Naive thymus-derived CD4-positive, alpha-beta T cell (primary cell): ENCODE measurements around the gene NEIL3. TPM values are rescaled to one million over a fixed set of nuclear protein-coding genes. Genes with fewer than 3 reads are reported as not detected.

Experiments
- ATAC-seq: fragments of 150-1000 bp; cut with Tn5 transposase; 2 replicates; pipeline ENCODE4 v1.10.0; 2021; ENCODE audit warnings: mild to moderate bottlenecking, moderate library complexity
- CTCF ChIA-PET: fragments of 350-600 bp; sonication (Branson Sonifier 250); formaldehyde crosslinking; loops from one replicate; lab custom pipeline; 2021; ENCODE audit warnings: antibody characterized with exemption; lab: Charles Lee
- POLR2A ChIA-PET: fragments of 350-600 bp; sonication (Branson Sonifier 250); formaldehyde crosslinking; loops from one replicate; lab custom pipeline; 2021; ENCODE audit warnings: antibody characterized with exemption, inconsistent platforms; lab: Charles Lee
- DNase-seq, 9 donors: peaks; one replicate each; pipeline versions ENCODE4 v3.0.0 to v3.0.0-alpha.2; 2020 to 2022; ENCODE audit warnings: mixed read lengths in 1 of 9
- H3K27ac ChIP-seq: one replicate; pipeline ENCODE4 v1.7.0; 2013; ENCODE audit warnings: mild to moderate bottlenecking, low read depth, low read length, moderate library complexity
- H3K27me3 ChIP-seq, 2 donors: one replicate each; pipeline ENCODE4 v1.7.0; 2013; ENCODE audit warnings: low read length in 2 of 2, mild to moderate bottlenecking in 2 of 2, moderate library complexity in 2 of 2; ENCODE audit not compliant: control insufficient read depth in 2 of 2, insufficient read depth in 2 of 2
- H3K36me3 ChIP-seq, 3 experiments: 1 replicate in 2 of 3; 2 replicates in 1 of 3; pipeline ENCODE4 v1.7.0; 2013; ENCODE audit warnings: low read length in 3 of 3, mild to moderate bottlenecking in 3 of 3, moderate library complexity in 1 of 3; ENCODE audit not compliant: insufficient read depth in 3 of 3, control insufficient read depth in 2 of 3
- H3K4me1 ChIP-seq, 2 donors: one replicate each; pipeline ENCODE4 v1.7.0; 2013; ENCODE audit warnings: low read length in 2 of 2, mild to moderate bottlenecking in 2 of 2, moderate library complexity in 1 of 2; ENCODE audit not compliant: control insufficient read depth in 2 of 2, insufficient read depth in 2 of 2
- H3K4me3 ChIP-seq: 2 replicates; pipeline ENCODE4 v1.7.0; 2013; ENCODE audit warnings: mild to moderate bottlenecking, low read length
- H3K9me3 ChIP-seq, 3 experiments: 1 replicate in 2 of 3; 2 replicates in 1 of 3; pipeline ENCODE4 v1.7.0; 2013; ENCODE audit warnings: low read length in 3 of 3; ENCODE audit not compliant: control insufficient read depth in 2 of 3
- H3K27ac Mint-ChIP-seq, 9 donors: one replicate each; pipeline ENCODE4 v1.8.0; 2020 to 2022; ENCODE audit warnings: mixed read lengths in 9 of 9, mild to moderate bottlenecking in 8 of 9, moderate library complexity in 5 of 9, inconsistent platforms in 2 of 9
- H3K27me3 Mint-ChIP-seq, 5 donors: one replicate each; pipeline ENCODE4 v1.8.0; 2021 to 2022; ENCODE audit warnings: mixed read lengths in 5 of 5, mild to moderate bottlenecking in 1 of 5
- H3K36me3 Mint-ChIP-seq, 5 donors: one replicate each; pipeline ENCODE4 v1.8.0; 2020 to 2022; ENCODE audit warnings: mixed read lengths in 5 of 5, mild to moderate bottlenecking in 3 of 5, inconsistent platforms in 1 of 5
- H3K4me1 Mint-ChIP-seq, 7 donors: one replicate each; pipeline ENCODE4 v1.8.0; 2020 to 2022; ENCODE audit warnings: mixed read lengths in 7 of 7, mild to moderate bottlenecking in 3 of 7, inconsistent platforms in 1 of 7
- H3K4me3 Mint-ChIP-seq, 10 donors: one replicate each; pipeline ENCODE4 v1.8.0; 2020 to 2022; ENCODE audit warnings: mild to moderate bottlenecking in 10 of 10, mixed read lengths in 10 of 10, moderate library complexity in 6 of 10, inconsistent platforms in 2 of 10
- H3K9me3 Mint-ChIP-seq, 11 donors: one replicate each; pipeline ENCODE4 v1.8.0; 2020 to 2022; ENCODE audit warnings: mixed read lengths in 11 of 11, mild to moderate bottlenecking in 4 of 11, inconsistent platforms in 1 of 11, moderate library complexity in 1 of 11
- intact Hi-C, 2 donors: fragments of 100-400 bp; cut with micrococcal nuclease; formaldehyde crosslinking; loops; one replicate each; pipeline ENCODE4 v1.15.1; 2023
- polyA plus RNA-seq, 2 donors: library from polyadenylated mRNA; unstranded; fragments of 300-500 nt; fragmentation: Illumina TruSeq; gene quantifications; one replicate each; pipeline ENCODE4 v1.2.3, GENCODE V29; 2021
- total RNA-seq, 6 experiments: library from RNA in 5 of 6; stranded (reverse) in 5 of 6; gene quantifications; 1 replicate in 5 of 6; 2 replicates in 1 of 6; pipeline ENCODE4 v1.2.3 and lab custom pipeline; 2021 to 2026

The NEIL3 gene
- total and polyA plus RNA-seq, 7 experiments from 2014 or later, result 0.37 to 24.7 (median 2.4) TPM; not detected in 4

- Histone ChIP-seq H3K36me3 (no peaks in the 10 kb centered on the region), H3K4me1 (peaks cover 0 to 18% of the 10 kb centered on the region in 2 donors), H3K27me3 (no peaks in the 10 kb centered on the region), H3K4me3 (no peak overlapping the region), H3K9me3 (no peaks in the 10 kb centered on the region), H3K27ac (no peak overlapping the region)
- Mint-ChIP-seq H3K27ac (peak overlapping the region in 1 of 9 donors; percentile 40), H3K4me3 (peak overlapping the region in 1 of 10 donors; percentile 10), H3K27me3 (no peaks in the 10 kb centered on the region), H3K9me3 (peaks cover 0 to 4% (median 0%) of the 10 kb centered on the region in 11 donors), H3K4me1 (peaks cover 0 to 76% (median 24%) of the 10 kb centered on the region in 7 donors), H3K36me3 (peaks cover 0 to 42% (median 0%) of the 10 kb centered on the region in 5 donors)
- ChIA-PET CTCF (interaction anchor here (0.6 to 1.2 kb wide), 3 partner anchors 9 to 17 kb away, joined by 3 read pairs; no protein-coding TSS in a partner anchor), POLR2A (no interaction called here)
- intact Hi-C loops, result no loop called here
- ATAC-seq (no peak), DNase-seq (no peak)
Observed at GRCh38 chr4:177322266-177322665, 12.6 kb downstream of the NEIL3 start.

- no peak for ATAC-seq
- H3K36me3 Mint-ChIP-seq, result peaks cover 0 to 46% (median 0%) of the 10 kb centered on the region in 5 donors
- H3K4me1 ChIP-seq, result peaks cover 0 to 18% of the 10 kb centered on the region in 2 donors
- H3K27ac Mint-ChIP-seq, result peak overlapping the region in 1 of 9 donors; percentile 50
- no peaks in the 10 kb centered on the region for H3K36me3 ChIP-seq
- intact Hi-C loops, result no loop called here
- H3K4me3 ChIP-seq, result no peak overlapping the region
- no peak for DNase-seq
- CTCF ChIA-PET, result interaction anchor here (0.6 to 1.2 kb wide), 3 partner anchors 9 to 16 kb away, joined by 3 read pairs; no protein-coding TSS in a partner anchor
- H3K9me3 ChIP-seq, result no peaks in the 10 kb centered on the region
- peaks cover 0 to 75% (median 23%) of the 10 kb centered on the region in 7 donors for H3K4me1 Mint-ChIP-seq
- no peaks in the 10 kb centered on the region for H3K27me3 Mint-ChIP-seq
- no peak overlapping the region for H3K27ac ChIP-seq
- peak overlapping the region in 1 of 10 donors; percentile 38 for H3K4me3 Mint-ChIP-seq
- peaks cover 0 to 4% (median 0%) of the 10 kb centered on the region in 11 donors for H3K9me3 Mint-ChIP-seq
- POLR2A ChIA-PET, result no interaction called here
- H3K27me3 ChIP-seq, result no peaks in the 10 kb centered on the region
Observed at GRCh38 chr4:177322881-177323280, 13.2 kb downstream of the NEIL3 start.

- Mint-ChIP-seq H3K9me3 (peaks cover 0 to 4% (median 0%) of the 10 kb centered on the region in 11 donors), H3K36me3 (peaks cover 0 to 51% (median 0%) of the 10 kb centered on the region in 5 donors), H3K27me3 (no peaks in the 10 kb centered on the region), H3K4me3 (peak overlapping the region in 1 of 10 donors; percentile 38), H3K4me1 (peaks cover 0 to 74% (median 22%) of the 10 kb centered on the region in 7 donors), H3K27ac (peak overlapping the region in 1 of 9 donors; percentile 50)
- ChIA-PET POLR2A (no interaction called here), CTCF (interaction anchor here (1.2 kb wide), 1 partner anchor 16 kb away, joined by 3 read pairs; no protein-coding TSS in a partner anchor)
- Histone ChIP-seq H3K27ac (no peak overlapping the region), H3K9me3 (no peaks in the 10 kb centered on the region), H3K4me1 (peaks cover 0 to 18% of the 10 kb centered on the region in 2 donors), H3K4me3 (no peak overlapping the region), H3K36me3 (no peaks in the 10 kb centered on the region), H3K27me3 (no peaks in the 10 kb centered on the region)
- DNase-seq (no peak), ATAC-seq (no peak)
- intact Hi-C loops, result no loop called here
Observed at GRCh38 chr4:177323416-177323815, 13.7 kb downstream of the NEIL3 start.

GRCh38 chr4:177332119-177332518, 22.4 kb downstream of the NEIL3 start:
- Mint-ChIP-seq H3K27me3 (no peaks in the 10 kb centered on the region), H3K36me3 (peaks cover 0 to 45% (median 9%) of the 10 kb centered on the region in 5 donors), H3K4me3 (no peak overlapping the region), H3K27ac (peak overlapping the region in 2 of 9 donors; percentile 48 to 62), H3K9me3 (peaks cover 0 to 24% (median 8%) of the 10 kb centered on the region in 11 donors), H3K4me1 (peaks cover 0 to 47% (median 0%) of the 10 kb centered on the region in 7 donors)
- intact Hi-C loops, result no loop called here
- H3K27ac ChIP-seq, result no peak overlapping the region
- CTCF ChIA-PET, result no interaction called here
- H3K4me1 ChIP-seq, result no peaks in the 10 kb centered on the region
- H3K4me3 ChIP-seq, result no peak overlapping the region
- no peaks in the 10 kb centered on the region for H3K36me3 ChIP-seq
- DNase-seq (no peak), ATAC-seq (no peak)
- no peaks in the 10 kb centered on the region for H3K27me3 ChIP-seq
- POLR2A ChIA-PET, result interaction anchor here (0.7 kb wide), 1 partner anchor 47 kb away, joined by 4 read pairs; no protein-coding TSS in a partner anchor
- no peaks in the 10 kb centered on the region for H3K9me3 ChIP-seq

GRCh38 chr4:177339477-177340374, 30.1 kb downstream of the NEIL3 start:
- Histone ChIP-seq H3K27ac (no peak overlapping the region), H3K4me3 (no peak overlapping the region), H3K36me3 (no peaks in the 10 kb centered on the region), H3K9me3 (no peaks in the 10 kb centered on the region), H3K4me1 (no peaks in the 10 kb centered on the region), H3K27me3 (no peaks in the 10 kb centered on the region)
- no peaks in the 10 kb centered on the region for H3K27me3 Mint-ChIP-seq
- peak in 6 of 9 donors; percentile 5 to 46 (median 32) for DNase-seq
- peaks cover 0 to 8% (median 0%) of the 10 kb centered on the region in 5 donors for H3K36me3 Mint-ChIP-seq
- peaks cover 0 to 22% (median 0%) of the 10 kb centered on the region in 7 donors for H3K4me1 Mint-ChIP-seq
- intact Hi-C loops, result loop anchor here (1.0 to 2.0 kb wide), 8 partner anchors 29 to 963 kb away; partner anchors contain the start of gene NEIL3 (in 1 of the 2)
- peak overlapping the region in 1 of 10 donors; percentile 56 for H3K4me3 Mint-ChIP-seq
- H3K9me3 Mint-ChIP-seq, result no peaks in the 10 kb centered on the region
- ChIA-PET CTCF (interaction anchor here (0.5 to 1.1 kb wide), 3 partner anchors 17 to 209 kb away, joined by 3 read pairs; no protein-coding TSS in a partner anchor), POLR2A (interaction anchor here (1.0 kb wide), 1 partner anchor 99 kb away, joined by 3 read pairs; no protein-coding TSS in a partner anchor)
- peak; percentile 92 for ATAC-seq
- H3K27ac Mint-ChIP-seq, result peak overlapping the region in 1 of 9 donors; percentile 64

- no peaks in the 10 kb centered on the region for H3K27me3 ChIP-seq
- H3K27me3 Mint-ChIP-seq, result no peaks in the 10 kb centered on the region
- ChIA-PET CTCF (no interaction called here), POLR2A (no interaction called here)
- no peaks in the 10 kb centered on the region for H3K4me1 ChIP-seq
- H3K4me1 Mint-ChIP-seq, result peaks cover 0 to 7% (median 0%) of the 10 kb centered on the region in 7 donors
- DNase-seq (no peak), ATAC-seq (no peak)
- intact Hi-C loops, result no loop called here
- no peak overlapping the region for H3K27ac Mint-ChIP-seq
- H3K27ac ChIP-seq, result no peak overlapping the region
- H3K9me3 Mint-ChIP-seq, result no peaks in the 10 kb centered on the region
- no peak overlapping the region for H3K4me3 Mint-ChIP-seq
- H3K36me3 ChIP-seq, result no peaks in the 10 kb centered on the region
- H3K4me3 ChIP-seq, result no peak overlapping the region
- H3K36me3 Mint-ChIP-seq, result peaks cover 0 to 22% (median 3%) of the 10 kb centered on the region in 5 donors
- no peaks in the 10 kb centered on the region for H3K9me3 ChIP-seq
Observed at GRCh38 chr4:177348348-177348747, 38.7 kb downstream of the NEIL3 start.
